ENCODE measurements around the gene HTRA1.

Gene HTRA1

DNA sequence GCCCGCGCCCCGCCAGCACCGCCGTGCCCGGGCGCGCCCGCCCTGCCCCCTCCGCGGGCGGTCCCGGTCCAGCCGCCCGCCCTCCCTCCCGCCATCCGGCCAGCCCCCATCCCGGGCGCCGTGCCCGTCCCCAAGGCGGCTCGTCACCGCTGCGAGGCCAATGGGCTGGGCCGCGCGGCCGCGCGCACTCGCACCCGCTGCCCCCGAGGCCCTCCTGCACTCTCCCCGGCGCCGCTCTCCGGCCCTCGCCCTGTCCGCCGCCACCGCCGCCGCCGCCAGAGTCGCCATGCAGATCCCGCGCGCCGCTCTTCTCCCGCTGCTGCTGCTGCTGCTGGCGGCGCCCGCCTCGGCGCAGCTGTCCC lies at the start of gene HTRA1:
HTRA1 (plus strand) TSS at position 187 of the 362 bp plus-strand sequence; CDS start at position 287, 100 bp downstream.
- Histone ChIP-seq H3K4me3 (no peak within 1 kb of the TSS), H3K27ac (no peak within 1 kb of the TSS)

DNA sequence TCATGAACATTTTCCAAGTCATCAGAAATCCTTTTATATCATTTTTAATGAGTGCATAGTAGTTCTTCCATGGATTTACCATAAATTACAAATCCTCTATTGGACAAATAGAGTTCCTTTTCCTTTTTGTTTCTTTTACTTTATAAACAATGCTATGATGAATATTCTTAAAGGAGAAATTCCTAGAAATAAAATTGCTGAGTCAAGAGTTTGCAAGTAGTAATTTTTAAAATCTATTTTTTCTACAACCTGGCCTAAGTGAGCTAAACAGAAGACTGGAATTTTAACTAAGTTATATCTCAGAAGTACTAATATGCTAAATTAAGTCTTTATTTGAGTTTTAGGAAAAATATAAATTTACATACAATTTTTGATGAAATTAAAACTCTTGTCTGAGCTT lies 48.0 kb upstream of the HTRA1 start:
- H3K4me1 ChIP-seq = peaks cover 14 to 31% (median 18%) of the 10 kb centered on the region in 10 experiments
- no peaks in the 10 kb centered on the region for H3K9me3 ChIP-seq (replicated peaks in 1 of 11)
- TF ChIP-seq Cebpa-rat (IDR thresholded peaks at IDR 0.05) = no peak
- H3K36me3 ChIP-seq = peaks cover 0 to 15% (median 0%) of the 10 kb centered on the region in 11 experiments; a peak in 3 of 22 replicates
- H4K20me1 ChIP-seq = no peaks in the 10 kb centered on the region
- H3K4me2 ChIP-seq = no peak overlapping the region
- peaks cover 0 to 28% (median 5%) of the 10 kb centered on the region in 11 experiments; a peak in 11 of 22 replicates for H3K27me3 ChIP-seq
- H3K4me3 ChIP-seq = no peak overlapping the region
- H3K27ac ChIP-seq = no peak overlapping the region
- H3K9ac ChIP-seq = no peak overlapping the region

More for the DNA sequence above, at the start of gene HTRA1:
- Histone ChIP-seq H3K9me3 (replicated peaks in 1 of 11) (peaks cover 11 to 33% (median 18%) of the 10 kb centered on the region in 11 experiments; a peak in 21 of 22 replicates), H3K4me1 (peaks cover 0 to 14% (median 0%) of the 10 kb centered on the region in 10 experiments; a peak in 7 of 20 replicates), H3K27me3 (no peaks in the 10 kb centered on the region), H4K20me1 (no peaks in the 10 kb centered on the region), H3K9ac (no peak within 1 kb of the TSS), H3K36me3 (no peaks in the 10 kb centered on the region), H3K4me2 (no peak within 1 kb of the TSS)
- TF ChIP-seq Cebpa-rat (IDR thresholded peaks at IDR 0.05) = no peak

DNA sequence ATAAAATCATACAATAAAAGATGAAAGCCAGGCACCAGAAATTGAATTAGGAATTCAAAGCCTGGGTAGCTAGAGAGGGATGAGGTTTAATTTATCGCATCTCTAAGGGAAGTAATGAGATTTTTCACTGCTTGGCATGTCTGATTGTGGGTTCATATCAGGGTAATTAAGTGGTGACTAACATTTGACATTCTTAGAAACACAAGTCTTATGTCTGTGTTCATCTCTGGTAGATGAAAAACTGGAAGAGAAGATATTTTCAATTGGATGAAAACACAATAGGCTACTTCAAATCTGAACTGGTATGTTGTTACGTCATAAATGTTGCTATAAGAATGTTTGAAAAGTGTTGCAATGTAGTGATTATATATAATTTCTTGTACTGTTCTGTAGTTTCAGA lies 43.7 kb upstream of the HTRA1 start:
- Histone ChIP-seq H3K36me3 (peaks cover 0 to 24% (median 0%) of the 10 kb centered on the region in 11 experiments; a peak in 4 of 22 replicates), H3K4me1 (peaks cover 14 to 37% (median 18%) of the 10 kb centered on the region in 10 experiments), H3K9me3 (replicated peaks in 1 of 11) (no peaks in the 10 kb centered on the region), H3K27ac (peak overlapping the region in 2 of 11 experiments; percentile 19 to 56; a peak in 2 of 22 replicates), H3K4me3 (no peak overlapping the region), H3K9ac (no peak overlapping the region), H3K27me3 (peaks cover 0 to 33% (median 5%) of the 10 kb centered on the region in 11 experiments; a peak in 11 of 22 replicates), H4K20me1 (peaks cover 0 to 3% (median 0%) of the 10 kb centered on the region in 11 experiments; a peak in 1 of 22 replicates), H3K4me2 (peak overlapping the region; percentile 39 to 87 (median 64); a peak in 21 of 22 replicates)
- no peak for TF ChIP-seq Cebpa-rat (IDR thresholded peaks at IDR 0.05)

DNA sequence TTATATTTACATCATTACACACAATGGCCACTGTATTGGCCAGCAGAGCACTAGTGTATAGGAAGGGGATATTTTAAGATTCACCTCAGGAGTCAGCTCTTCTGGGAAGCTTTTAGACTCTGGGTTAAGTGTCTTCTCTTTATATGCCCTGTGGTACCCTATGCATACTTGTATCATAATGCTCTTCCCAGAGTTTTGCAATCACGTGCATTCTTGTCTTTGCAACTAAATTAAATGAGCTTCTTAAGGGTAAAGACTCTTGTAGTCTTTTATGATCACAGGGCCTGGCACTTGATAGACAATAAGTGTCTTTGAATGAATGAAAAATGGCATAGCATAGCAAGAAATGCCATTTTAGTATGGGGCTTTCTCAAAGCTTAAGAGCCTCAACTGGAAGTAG lies 42.3 kb upstream of the HTRA1 start:
- Histone ChIP-seq H3K36me3 (peaks cover 0 to 24% (median 0%) of the 10 kb centered on the region in 11 experiments; a peak in 4 of 22 replicates), H3K27ac (no peak overlapping the region), H3K27me3 (peaks cover 0 to 33% (median 5%) of the 10 kb centered on the region in 11 experiments; a peak in 11 of 22 replicates), H3K9me3 (replicated peaks in 1 of 11) (no peaks in the 10 kb centered on the region), H4K20me1 (peaks cover 0 to 3% (median 0%) of the 10 kb centered on the region in 11 experiments; a peak in 1 of 22 replicates), H3K4me1 (peaks cover 14 to 37% (median 18%) of the 10 kb centered on the region in 10 experiments), H3K4me2 (no peak overlapping the region), H3K4me3 (no peak overlapping the region), H3K9ac (no peak overlapping the region)
- no peak for TF ChIP-seq Cebpa-rat (IDR thresholded peaks at IDR 0.05)

DNA sequence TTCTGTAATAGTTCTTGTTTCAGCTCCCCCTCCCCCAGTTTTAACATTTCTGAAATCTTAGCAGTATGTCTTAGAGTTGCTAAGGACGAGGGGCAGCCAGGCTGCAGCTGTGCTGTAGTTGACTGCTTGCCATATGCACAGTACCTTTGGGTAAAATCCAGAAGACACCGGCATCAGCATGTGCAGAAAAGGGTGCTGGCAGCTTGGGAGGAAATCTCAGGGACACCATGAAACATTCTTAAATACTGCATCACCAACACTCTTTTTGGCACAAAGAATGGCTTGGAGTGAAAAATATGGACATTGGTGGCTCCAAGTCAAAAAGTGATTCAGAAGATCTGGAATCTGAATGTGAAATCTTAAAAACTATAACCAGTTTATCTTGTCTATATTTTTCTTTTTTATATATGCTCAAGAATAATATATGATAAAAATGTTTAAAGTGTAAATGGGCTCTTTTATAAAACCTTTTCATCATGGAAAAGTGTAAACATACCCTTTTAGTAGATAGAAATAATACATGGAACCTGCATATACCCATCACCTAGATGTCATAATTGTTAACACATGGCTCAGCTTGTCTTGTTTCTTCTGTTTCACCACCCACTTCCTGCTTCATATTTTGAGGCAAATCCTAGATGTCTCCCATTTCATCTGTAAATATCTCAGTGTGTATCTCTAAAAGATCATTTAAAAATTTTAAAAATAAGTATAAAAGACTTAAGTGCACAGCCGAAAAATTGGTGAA lies 41.3 kb upstream of the HTRA1 start:
- H3K4me2 ChIP-seq = no peak overlapping the region
- TF ChIP-seq Cebpa-rat (IDR thresholded peaks at IDR 0.05) = no peak
- peaks cover 0 to 26% (median 5%) of the 10 kb centered on the region in 11 experiments; a peak in 10 of 22 replicates for H3K27me3 ChIP-seq
- peaks cover 15 to 37% (median 21%) of the 10 kb centered on the region in 10 experiments for H3K4me1 ChIP-seq
- H4K20me1 ChIP-seq = peaks cover 0 to 3% (median 0%) of the 10 kb centered on the region in 11 experiments; a peak in 1 of 22 replicates
- H3K36me3 ChIP-seq = peaks cover 0 to 26% (median 0%) of the 10 kb centered on the region in 11 experiments; a peak in 4 of 22 replicates
- H3K9me3 ChIP-seq (replicated peaks in 1 of 11) = no peaks in the 10 kb centered on the region
- no peak overlapping the region for H3K27ac ChIP-seq
- H3K9ac ChIP-seq = no peak overlapping the region
- H3K4me3 ChIP-seq = no peak overlapping the region

DNA sequence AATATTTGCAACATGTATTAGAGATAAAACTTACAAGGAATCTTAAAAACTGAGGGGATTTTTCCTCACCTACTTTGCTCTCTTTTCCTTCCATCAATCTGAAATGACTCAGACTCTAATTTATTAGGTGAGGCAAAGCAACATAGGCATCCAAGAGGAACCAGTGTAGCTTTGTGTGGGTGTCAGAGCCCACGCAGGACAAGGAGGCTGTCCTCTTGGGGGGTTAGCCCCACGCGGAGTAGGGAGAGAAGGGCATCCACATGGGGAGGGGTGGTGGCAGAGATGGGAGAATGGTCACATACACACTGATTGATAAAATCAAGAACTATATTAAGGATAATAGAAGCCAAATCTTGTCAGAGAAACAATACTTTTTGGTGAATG lies 40.7 kb upstream of the HTRA1 start:
- H3K4me1 ChIP-seq = peaks cover 15 to 32% (median 22%) of the 10 kb centered on the region in 10 experiments
- no peak overlapping the region for H3K9ac ChIP-seq
- no peak overlapping the region for H3K4me3 ChIP-seq
- no peak for TF ChIP-seq Cebpa-rat (IDR thresholded peaks at IDR 0.05)
- no peaks in the 10 kb centered on the region for H3K9me3 ChIP-seq (replicated peaks in 1 of 11)
- H4K20me1 ChIP-seq = peaks cover 0 to 3% (median 0%) of the 10 kb centered on the region in 11 experiments; a peak in 1 of 22 replicates
- H3K27ac ChIP-seq = no peak overlapping the region
- H3K4me2 ChIP-seq = no peak overlapping the region
- peaks cover 0 to 20% (median 5%) of the 10 kb centered on the region in 11 experiments; a peak in 10 of 22 replicates for H3K27me3 ChIP-seq
- H3K36me3 ChIP-seq = peaks cover 0 to 22% (median 0%) of the 10 kb centered on the region in 11 experiments; a peak in 4 of 22 replicates

DNA sequence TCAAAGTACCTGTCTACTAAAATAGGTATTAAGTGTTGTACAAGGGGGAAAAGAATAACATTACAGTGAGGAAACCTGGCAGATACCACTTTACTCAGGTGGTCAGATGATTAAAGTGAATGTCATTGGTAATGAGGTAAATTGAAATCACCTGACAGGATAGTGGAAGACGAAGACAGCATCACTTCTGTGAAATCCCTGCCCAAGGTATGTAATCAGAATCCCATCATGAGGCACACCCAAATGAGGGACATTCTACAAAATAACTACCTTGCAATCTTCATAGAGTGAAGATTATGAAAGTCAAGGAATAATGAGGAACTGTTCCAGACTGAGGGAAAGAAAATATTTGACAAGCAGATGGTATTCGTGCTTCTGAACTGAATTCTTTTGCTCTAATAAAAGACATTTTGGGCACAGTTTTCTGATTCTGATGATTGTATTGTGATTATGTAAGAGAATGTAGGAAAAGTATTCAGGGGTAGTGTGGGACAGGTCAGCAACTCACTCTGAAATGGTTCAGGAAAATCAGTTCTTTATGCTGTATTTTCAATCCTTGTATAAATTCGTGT lies 40.2 kb upstream of the HTRA1 start:
- H3K9me3 ChIP-seq (replicated peaks in 1 of 11) = no peaks in the 10 kb centered on the region
- peaks cover 0 to 17% (median 0%) of the 10 kb centered on the region in 11 experiments; a peak in 4 of 22 replicates for H3K36me3 ChIP-seq
- no peak overlapping the region for H3K4me3 ChIP-seq
- H3K4me1 ChIP-seq = peaks cover 13 to 27% (median 20%) of the 10 kb centered on the region in 10 experiments
- H3K4me2 ChIP-seq = no peak overlapping the region
- H3K27me3 ChIP-seq = peaks cover 0 to 16% (median under 1%) of the 10 kb centered on the region in 11 experiments; a peak in 10 of 22 replicates
- no peak overlapping the region for H3K27ac ChIP-seq
- H3K9ac ChIP-seq = no peak overlapping the region
- H4K20me1 ChIP-seq = peaks cover 0 to 3% (median 0%) of the 10 kb centered on the region in 11 experiments; a peak in 1 of 22 replicates
- no peak for TF ChIP-seq Cebpa-rat (IDR thresholded peaks at IDR 0.05)

DNA sequence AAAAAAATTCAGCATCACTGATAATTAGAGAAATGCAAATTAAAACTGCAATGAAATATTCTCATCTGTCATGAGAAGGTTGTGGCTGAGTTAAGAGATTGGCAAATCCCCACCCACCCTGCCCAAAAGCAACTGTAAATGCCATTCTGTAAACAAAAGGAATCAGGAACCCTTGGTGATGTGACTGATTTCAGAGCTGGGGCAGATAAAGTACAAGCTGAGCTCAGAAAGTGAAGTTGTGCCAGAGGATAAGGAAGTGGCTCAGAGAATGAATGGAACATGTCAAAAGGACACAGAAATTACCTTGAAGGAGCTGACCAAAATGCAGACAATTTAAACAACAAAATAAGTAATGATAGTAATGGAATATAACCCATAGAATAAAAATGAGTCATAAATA lies 39.6 kb upstream of the HTRA1 start:
- H3K27ac ChIP-seq = no peak overlapping the region
- peaks cover 0 to 14% (median 0%) of the 10 kb centered on the region in 11 experiments; a peak in 5 of 22 replicates for H3K27me3 ChIP-seq
- no peak overlapping the region for H3K4me2 ChIP-seq
- TF ChIP-seq Cebpa-rat (IDR thresholded peaks at IDR 0.05) = no peak
- peaks cover 8 to 21% (median 16%) of the 10 kb centered on the region in 10 experiments for H3K4me1 ChIP-seq
- H3K9me3 ChIP-seq (replicated peaks in 1 of 11) = no peaks in the 10 kb centered on the region
- no peak overlapping the region for H3K9ac ChIP-seq
- no peak overlapping the region for H3K4me3 ChIP-seq
- H4K20me1 ChIP-seq = peaks cover 0 to 3% (median 0%) of the 10 kb centered on the region in 11 experiments; a peak in 1 of 22 replicates
- peaks cover 0 to 15% (median 0%) of the 10 kb centered on the region in 11 experiments; a peak in 3 of 22 replicates for H3K36me3 ChIP-seq
